Ovary (tissue), 9 donors: ENCODE measurements around the gene BIRC7. TPM values are rescaled to one million over a fixed set of nuclear protein-coding genes. Genes with fewer than 3 reads are reported as not detected.

Experiments used
- DNase-seq, 5 donors: peaks; one replicate each; pipeline ENCODE4 v3.0.0-alpha.2; 2019 to 2020
- H3K27ac ChIP-seq, 2 donors: fragments of 200-600 bp; one replicate each; pipeline versions ENCODE4 v1.5.1 to v1.8.0; 2019 to 2022
- H3K27me3 ChIP-seq: fragments of 200-600 bp; one replicate; pipeline ENCODE4 v1.8.0; 2022
- H3K36me3 ChIP-seq: fragments of 200-600 bp; sonication (generic); one replicate; pipeline ENCODE4 v1.5.1; 2019
- H3K4me1 ChIP-seq: one replicate; pipeline ENCODE4 v1.8.1; 2013; ENCODE audit warnings: mild to moderate bottlenecking, moderate library complexity; ENCODE audit not compliant: insufficient read depth
- H3K4me3 ChIP-seq: fragments of 200-600 bp; sonication (generic); one replicate; pipeline ENCODE4 v1.5.1; 2017
- H3K9me3 ChIP-seq, 2 donors: fragments of 200-600 bp in 1 of 2; sonication (generic) in 1 of 2; one replicate each; pipeline versions ENCODE4 v1.5.1 to v1.8.1; 2013 to 2019; ENCODE audit warnings: mild to moderate bottlenecking in 1 of 2, moderate library complexity in 1 of 2
- CTCF ChIP-seq, 3 donors: fragments of 450-650 bp in 2 of 3; fragments of 200-600 bp in 1 of 3; IDR thresholded peaks; one replicate each; pipeline versions ENCODE4 v1.5.1 to v1.8.0; 2016 to 2022; ENCODE audit warnings: antibody characterized with exemption in 3 of 3, mild to moderate bottlenecking in 1 of 3
- EP300 ChIP-seq: sonication (generic); formaldehyde crosslinking; IDR thresholded peaks from one replicate; pipeline ENCODE4 v1.6.1; 2017; ENCODE audit warnings: antibody characterized with exemption
- POLR2A ChIP-seq: fragments of 450-650 bp; IDR thresholded peaks from one replicate; pipeline ENCODE4 v1.6.1; 2017; ENCODE audit warnings: antibody characterized with exemption, mild to moderate bottlenecking, moderate library complexity
- WGBS, 3 donors: extraction: QIAGEN DNeasy Blood & Tissue Kit in 1 of 3; methylation state at CpG; one replicate each; pipeline versions ENCODE4 v1.1.5 to v1.1.7; 2013 to 2017; 5-methylcytosine and 5-hydroxymethylcytosine counted together
- intact Hi-C, 4 donors: fragments of 100-400 bp; cut with DNase I; formaldehyde crosslinking; loops; one replicate each; pipeline versions ENCODE4 v1.11.0 to v1.15.1; 2022 to 2023
- polyA plus RNA-seq, 2 donors: library from polyadenylated mRNA; stranded (reverse); fragments of 200-250 nt in 1 of 2; fragments of 350-450 nt in 1 of 2; fragmentation: Illumina TruSeq in 1 of 2; extraction: RNeasy Lipid Tissue Mini Kit (QIAGEN cat#74804) in 1 of 2; gene quantifications; one replicate each; pipeline ENCODE4 v1.2.3, GENCODE V29; 2013 to 2014
- total RNA-seq, 7 donors: library from RNA; depleted of rRNA in 2 of 7; stranded (reverse); fragments of >200 nt in 2 of 7; fragmentation: NEBNext Ultra II Directional in 3 of 7; extraction: Animal tissue kit (Norgen Biotek cat#: 25700) in 3 of 7; gene quantifications; one replicate each; pipeline versions ENCODE4 v1.1.0 to v1.2.4, GENCODE V29; 2016 to 2023
- donor health status: DM: no; HTN: no; CAD: no; lungs with moderate emphysema.
- donor health status: DM: no; HTN: no; CAD: no.
- donor health status: Bipolar disorder and iron deficiency.
- donor health status: DM: yes; HTN: yes; CAD: no.
- donor health status: DM: no; HTN: no; CAD: no.
- donor health status: DM: yes; HTN: yes; CAD: no.

The BIRC7 gene
- total and polyA plus RNA-seq, 9 donors: 0.60 to 1.1 TPM; not detected in 7

GRCh38 chr20:63214514-63214913, 21.2 kb upstream of the BIRC7 start:
- TF ChIP-seq POLR2A (no peak), CTCF (IDR thresholded peaks at IDR 0.05) (no peak), EP300 (no peak)
- WGBS, 3 donors: 53 to 77% (median 75%) methylated on average over 6 of the region's 6 CpGs
- Histone ChIP-seq H3K4me3 (no peak overlapping the region), H3K27ac (no peak overlapping the region), H3K27me3 (no peaks in the 10 kb centered on the region), H3K36me3 (no peaks in the 10 kb centered on the region), H3K9me3 (no peaks in the 10 kb centered on the region), H3K4me1 (peaks cover 6% of the 10 kb centered on the region)
- no peak for DNase-seq
- intact Hi-C loops: no loop called here

DNA sequence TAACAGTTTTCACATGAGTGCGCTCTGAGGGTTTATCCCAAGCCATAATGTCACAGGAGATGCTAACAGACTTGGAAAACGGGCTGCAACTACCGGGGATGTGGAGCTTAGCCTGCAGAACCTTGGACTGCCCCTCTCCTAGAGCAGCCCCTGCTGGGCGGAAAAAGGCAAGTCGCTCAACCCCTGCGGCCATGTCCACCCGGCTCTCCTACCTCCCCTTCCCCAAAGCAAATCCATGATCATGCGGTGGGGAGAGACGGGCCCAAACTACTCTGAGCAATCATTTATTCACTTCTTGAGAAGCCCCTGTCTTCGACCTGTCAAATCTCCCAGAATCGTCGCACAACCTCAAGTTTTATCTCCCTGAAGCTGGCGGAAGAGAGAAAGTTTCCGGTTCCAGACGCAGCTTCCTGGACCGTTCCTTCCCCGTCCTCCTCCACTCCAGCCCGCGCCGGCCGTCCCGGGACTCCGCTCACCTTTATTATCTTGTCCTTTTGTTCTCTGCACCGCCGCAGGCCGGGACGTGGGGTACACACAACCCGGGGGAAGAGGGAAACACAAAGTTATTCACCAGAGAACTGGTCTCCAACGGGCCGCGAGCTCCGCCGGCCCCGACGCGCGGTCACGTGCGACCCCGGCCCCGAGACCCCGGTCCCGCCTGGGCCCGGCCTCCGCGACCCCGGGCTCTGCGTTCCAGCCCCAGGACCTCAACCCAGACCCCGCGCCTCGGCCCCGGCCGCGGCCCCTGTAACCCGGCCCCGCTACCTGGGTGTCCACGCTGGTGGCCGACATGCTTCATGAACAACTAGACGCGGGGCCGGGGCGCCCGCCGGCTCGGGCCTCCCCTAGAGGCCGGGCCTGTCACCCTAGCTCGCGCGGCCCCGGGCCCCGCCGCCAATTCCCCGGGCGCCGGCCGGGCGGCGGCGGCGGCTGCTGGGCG, 20.3 kb upstream of the BIRC7 start:
- Histone ChIP-seq H3K27ac (no peak overlapping the region), H3K9me3 (no peaks in the 10 kb centered on the region), H3K36me3 (no peaks in the 10 kb centered on the region), H3K4me3 (peak overlapping the region; percentile 94), H3K27me3 (no peaks in the 10 kb centered on the region), H3K4me1 (peaks cover 6% of the 10 kb centered on the region)
- 2 to 3% (median 2%) methylated on average over 69 to 81 of the region's 81 CpGs for WGBS, 3 donors
- no peak for TF ChIP-seq CTCF (IDR thresholded peaks at IDR 0.05)
- no peak for TF ChIP-seq EP300
- TF ChIP-seq POLR2A: no peak
- DNase-seq: peak in 4 of 5 donors; percentile 23 to 51 (median 30)
- intact Hi-C loops: no loop called here

DNA sequence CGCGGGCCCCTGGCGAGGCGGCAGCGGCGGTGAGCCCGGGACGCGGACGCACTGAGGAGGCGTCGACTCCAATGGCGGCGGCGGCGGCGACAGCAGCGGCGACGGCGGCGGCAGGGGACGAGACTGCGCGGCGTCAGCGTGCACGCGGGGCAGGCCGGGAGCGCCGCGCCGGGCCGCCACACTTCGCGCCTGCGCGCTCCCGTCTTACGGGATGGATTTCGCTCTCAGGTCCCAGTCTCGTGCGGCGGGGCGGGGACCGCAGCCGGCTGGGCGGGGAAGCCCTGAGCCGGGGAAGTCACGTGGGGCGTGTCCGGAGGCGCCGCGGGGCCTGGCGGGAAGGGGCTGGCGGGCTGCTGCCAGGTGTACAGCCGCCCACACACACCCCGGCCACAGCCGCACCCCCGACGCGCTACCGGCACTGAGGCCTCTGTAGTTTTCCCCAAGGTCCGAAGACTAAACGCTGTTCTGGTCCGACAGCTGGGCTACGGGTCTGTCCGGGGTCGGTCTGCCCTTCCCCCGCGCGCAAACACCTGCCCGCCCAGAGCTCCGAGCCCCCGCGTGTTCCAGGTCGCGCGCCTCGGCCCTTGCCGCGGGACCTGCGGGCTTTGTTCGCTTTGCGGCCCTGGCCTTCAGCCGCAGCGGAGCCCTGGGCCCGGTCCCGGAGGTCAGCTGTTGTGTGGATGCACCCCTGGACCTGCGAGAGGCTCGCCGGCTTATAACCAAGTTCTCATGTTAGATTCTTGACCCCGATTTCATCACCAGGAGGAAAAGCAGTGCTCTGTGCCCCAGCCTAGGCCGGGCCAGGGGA, 19.5 kb upstream of the BIRC7 start, which contains the start of gene YTHDF1:
YTHDF1 (minus strand) TSS at position 91 of the 808 bp plus-strand sequence. CDS start 239 bp downstream, outside the sequence.
- Histone ChIP-seq H3K4me1 (peaks cover 6% of the 10 kb centered on the region), H3K36me3 (no peaks in the 10 kb centered on the region), H3K4me3 (peak within 1 kb of the TSS; percentile 94), H3K27me3 (no peaks in the 10 kb centered on the region), H3K9me3 (no peaks in the 10 kb centered on the region), H3K27ac (peak within 1 kb of the TSS; percentile 35 to 80)
- peak; percentile 96 to 97 (median 96) for DNase-seq
- 0 to 2% (median 1%) methylated on average over 60 to 96 of the region's 96 CpGs for WGBS, 3 donors
- intact Hi-C loops: no loop called here
- TF ChIP-seq POLR2A (peak; percentile 59), CTCF (IDR thresholded peaks at IDR 0.05) (no peak), EP300 (peak; percentile 79)

GRCh38 chr20:63216849-63217471, 18.7 kb upstream of the BIRC7 start:
- Histone ChIP-seq H3K27ac (peak overlapping the region in 1 of 2 donors; percentile 35), H3K36me3 (no peaks in the 10 kb centered on the region), H3K9me3 (no peaks in the 10 kb centered on the region), H3K4me3 (peak overlapping the region; percentile 94), H3K4me1 (peaks cover 6% of the 10 kb centered on the region), H3K27me3 (no peaks in the 10 kb centered on the region)
- intact Hi-C loops: no loop called here
- no peak for TF ChIP-seq EP300
- no peak for TF ChIP-seq POLR2A
- no peak for TF ChIP-seq CTCF (IDR thresholded peaks at IDR 0.05)
- 72 to 83% (median 74%) methylated on average over 12 to 13 of the region's 13 CpGs for WGBS, 3 donors
- DNase-seq: no peak
